Measurements from ENCODE around the gene FIG4. TPM values are rescaled to one million over a fixed set of nuclear protein-coding genes. Genes with fewer than 3 reads are reported as not detected.

FIG4 gene
- polyA plus RNA-seq, 1 donor from 2014 or later, result 35.4 TPM

DNA sequence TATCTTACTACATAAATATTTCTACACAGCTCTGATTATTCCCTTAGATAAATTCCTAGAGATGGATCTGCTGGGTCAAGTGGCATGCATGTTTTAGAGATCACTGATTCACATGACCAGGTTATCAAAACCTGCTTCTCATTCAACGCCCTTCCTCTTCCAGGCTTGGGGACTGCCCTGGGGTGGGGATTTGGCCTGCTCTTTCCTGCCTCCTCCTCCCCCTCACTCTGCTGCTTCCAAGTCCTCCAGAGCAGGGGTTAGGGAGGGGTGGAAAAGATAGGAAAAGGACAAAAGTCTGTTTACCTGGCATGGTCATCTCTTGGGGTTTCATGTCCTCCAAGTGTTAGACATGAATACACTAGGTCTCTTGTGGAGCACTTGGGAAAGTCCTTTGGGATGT is 181.5 kb downstream of the FIG4 start:
- Histone ChIP-seq H3K27ac (ENCODE audit: low read length) (no peak overlapping the region), H3K79me2 (replicated peaks; ENCODE audit: insufficient read depth, low read length) (no peaks in the 10 kb centered on the region), H3K9ac (ENCODE audit: low read length) (no peak overlapping the region), H3K9me2 (ENCODE audit: insufficient read depth, low read length) (no peaks in the 10 kb centered on the region), H3K36me3 (ENCODE audit: insufficient read depth, low read length) (no peaks in the 10 kb centered on the region), H2AFZ (ENCODE audit: low read depth, low read length) (no peak overlapping the region), H3K4me3 (ENCODE audit: low read length) (no peak overlapping the region), H4K20me1 (ENCODE audit: insufficient read depth) (no peaks in the 10 kb centered on the region), H3K9me3 (ENCODE audit: low read length) (no peaks in the 10 kb centered on the region), H3K4me2 (ENCODE audit: low read length) (no peak overlapping the region), H3K27me3 (ENCODE audit: insufficient read depth, low read depth, low read length) (no peaks in the 10 kb centered on the region), H3F3A (ENCODE audit: insufficient read depth, low read length, poor library complexity, severe bottlenecking) (no peaks in the 10 kb centered on the region)
- TF ChIP-seq, protein P1, sequence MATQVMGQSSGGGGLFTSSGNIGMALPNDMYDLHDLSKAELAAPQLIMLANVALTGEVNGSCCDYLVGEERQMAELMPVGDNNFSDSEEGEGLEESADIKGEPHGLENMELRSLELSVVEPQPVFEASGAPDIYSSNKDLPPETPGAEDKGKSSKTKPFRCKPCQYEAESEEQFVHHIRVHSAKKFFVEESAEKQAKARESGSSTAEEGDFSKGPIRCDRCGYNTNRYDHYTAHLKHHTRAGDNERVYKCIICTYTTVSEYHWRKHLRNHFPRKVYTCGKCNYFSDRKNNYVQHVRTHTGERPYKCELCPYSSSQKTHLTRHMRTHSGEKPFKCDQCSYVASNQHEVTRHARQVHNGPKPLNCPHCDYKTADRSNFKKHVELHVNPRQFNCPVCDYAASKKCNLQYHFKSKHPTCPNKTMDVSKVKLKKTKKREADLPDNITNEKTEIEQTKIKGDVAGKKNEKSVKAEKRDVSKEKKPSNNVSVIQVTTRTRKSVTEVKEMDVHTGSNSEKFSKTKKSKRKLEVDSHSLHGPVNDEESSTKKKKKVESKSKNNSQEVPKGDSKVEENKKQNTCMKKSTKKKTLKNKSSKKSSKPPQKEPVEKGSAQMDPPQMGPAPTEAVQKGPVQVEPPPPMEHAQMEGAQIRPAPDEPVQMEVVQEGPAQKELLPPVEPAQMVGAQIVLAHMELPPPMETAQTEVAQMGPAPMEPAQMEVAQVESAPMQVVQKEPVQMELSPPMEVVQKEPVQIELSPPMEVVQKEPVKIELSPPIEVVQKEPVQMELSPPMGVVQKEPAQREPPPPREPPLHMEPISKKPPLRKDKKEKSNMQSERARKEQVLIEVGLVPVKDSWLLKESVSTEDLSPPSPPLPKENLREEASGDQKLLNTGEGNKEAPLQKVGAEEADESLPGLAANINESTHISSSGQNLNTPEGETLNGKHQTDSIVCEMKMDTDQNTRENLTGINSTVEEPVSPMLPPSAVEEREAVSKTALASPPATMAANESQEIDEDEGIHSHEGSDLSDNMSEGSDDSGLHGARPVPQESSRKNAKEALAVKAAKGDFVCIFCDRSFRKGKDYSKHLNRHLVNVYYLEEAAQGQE (IDR thresholded peaks at IDR 0.05; ENCODE audit: borderline replicate concordance), result no peak
- TF ChIP-seq RAD21 (conservative IDR thresholded peaks at IDR 0.05) (no peak), TAF1 (IDR thresholded peaks at IDR 0.05; ENCODE audit: low read depth) (no peak), MXI1 (conservative IDR thresholded peaks at IDR 0.05; ENCODE audit: poor library complexity, severe bottlenecking) (no peak), POLR2AphosphoS5 (IDR thresholded peaks at IDR 0.05) (no peak), SMC3 (conservative IDR thresholded peaks at IDR 0.05; ENCODE audit: poor library complexity) (no peak), EP300 (conservative IDR thresholded peaks at IDR 0.05; ENCODE audit: poor library complexity, severe bottlenecking) (no peak), EZH2 (IDR thresholded peaks at IDR 0.05; ENCODE audit: borderline replicate concordance, insufficient read depth, low read length, poor library complexity, severe bottlenecking) (no peak)
- TF ChIP-seq, protein P2, sequence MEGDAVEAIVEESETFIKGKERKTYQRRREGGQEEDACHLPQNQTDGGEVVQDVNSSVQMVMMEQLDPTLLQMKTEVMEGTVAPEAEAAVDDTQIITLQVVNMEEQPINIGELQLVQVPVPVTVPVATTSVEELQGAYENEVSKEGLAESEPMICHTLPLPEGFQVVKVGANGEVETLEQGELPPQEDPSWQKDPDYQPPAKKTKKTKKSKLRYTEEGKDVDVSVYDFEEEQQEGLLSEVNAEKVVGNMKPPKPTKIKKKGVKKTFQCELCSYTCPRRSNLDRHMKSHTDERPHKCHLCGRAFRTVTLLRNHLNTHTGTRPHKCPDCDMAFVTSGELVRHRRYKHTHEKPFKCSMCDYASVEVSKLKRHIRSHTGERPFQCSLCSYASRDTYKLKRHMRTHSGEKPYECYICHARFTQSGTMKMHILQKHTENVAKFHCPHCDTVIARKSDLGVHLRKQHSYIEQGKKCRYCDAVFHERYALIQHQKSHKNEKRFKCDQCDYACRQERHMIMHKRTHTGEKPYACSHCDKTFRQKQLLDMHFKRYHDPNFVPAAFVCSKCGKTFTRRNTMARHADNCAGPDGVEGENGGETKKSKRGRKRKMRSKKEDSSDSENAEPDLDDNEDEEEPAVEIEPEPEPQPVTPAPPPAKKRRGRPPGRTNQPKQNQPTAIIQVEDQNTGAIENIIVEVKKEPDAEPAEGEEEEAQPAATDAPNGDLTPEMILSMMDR (IDR thresholded peaks at IDR 0.05; ENCODE audit: poor library complexity, severe bottlenecking), result no peak

DNA sequence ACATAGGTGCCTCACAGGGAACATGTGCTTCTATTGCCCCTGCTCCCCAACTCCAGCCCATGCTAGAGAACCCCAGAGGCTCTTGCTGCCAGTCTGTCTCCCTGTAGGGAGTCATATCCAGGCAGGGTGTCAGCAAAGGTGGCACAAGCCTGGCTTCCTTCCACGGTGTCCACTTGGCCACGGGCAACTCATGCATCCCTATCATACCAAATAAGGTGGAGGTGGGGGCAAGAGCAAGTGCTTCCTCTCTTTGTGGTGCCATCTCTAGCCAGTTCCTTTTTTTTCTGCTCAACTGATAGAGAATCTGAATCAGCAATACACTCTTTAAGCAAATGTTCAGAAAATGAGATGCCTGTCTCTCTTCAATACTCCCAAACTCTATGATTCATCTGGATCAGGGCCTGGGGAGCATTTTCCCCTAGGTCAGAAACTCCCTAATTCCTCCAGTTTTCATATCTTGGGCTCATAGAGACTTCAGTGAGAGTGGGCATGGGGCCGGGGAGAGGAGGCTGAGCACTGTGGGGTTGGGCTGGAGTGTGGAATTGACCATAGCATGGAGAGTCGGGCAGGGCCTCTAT is 182.0 kb downstream of the FIG4 start:
- no peaks in the 10 kb centered on the region for H3K79me2 ChIP-seq (replicated peaks; ENCODE audit: insufficient read depth, low read length)
- no peak overlapping the region for H3K27ac ChIP-seq (ENCODE audit: low read length)
- H3K4me2 ChIP-seq (ENCODE audit: low read length), result no peak overlapping the region
- no peaks in the 10 kb centered on the region for H3F3A ChIP-seq (ENCODE audit: insufficient read depth, low read length, poor library complexity, severe bottlenecking)
- no peaks in the 10 kb centered on the region for H3K27me3 ChIP-seq (ENCODE audit: insufficient read depth, low read depth, low read length)
- H2AFZ ChIP-seq (ENCODE audit: low read depth, low read length), result no peak overlapping the region
- H3K9me2 ChIP-seq (ENCODE audit: insufficient read depth, low read length), result no peaks in the 10 kb centered on the region
- TF ChIP-seq POLR2AphosphoS5 (IDR thresholded peaks at IDR 0.05) (no peak), EP300 (conservative IDR thresholded peaks at IDR 0.05; ENCODE audit: poor library complexity, severe bottlenecking) (no peak), EZH2 (IDR thresholded peaks at IDR 0.05; ENCODE audit: borderline replicate concordance, insufficient read depth, low read length, poor library complexity, severe bottlenecking) (no peak), RAD21 (conservative IDR thresholded peaks at IDR 0.05) (no peak)
- TF ChIP-seq, protein P2 (IDR thresholded peaks at IDR 0.05; ENCODE audit: poor library complexity, severe bottlenecking), result no peak
- H3K9me3 ChIP-seq (ENCODE audit: low read length), result no peaks in the 10 kb centered on the region
- H3K9ac ChIP-seq (ENCODE audit: low read length), result no peak overlapping the region
- no peak overlapping the region for H3K4me3 ChIP-seq (ENCODE audit: low read length)
- H4K20me1 ChIP-seq (ENCODE audit: insufficient read depth), result no peaks in the 10 kb centered on the region
- H3K36me3 ChIP-seq (ENCODE audit: insufficient read depth, low read length), result no peaks in the 10 kb centered on the region
